GM10266 (cell line): ENCODE results near the gene CCNL2.
"Not testable (repeated sequence)": the region's sequence is repeated elsewhere in the genome, so short reads cannot be mapped to it uniquely, and the experiment has no call there.

ENCODE experiments used
- DNase-seq: peaks from one replicate; pipeline ENCODE4 v3.0.0; 2012; ENCODE audit errors: extremely low spot score
- CTCF ChIP-seq: IDR thresholded peaks from 2 replicates; pipeline ENCODE4 v1.5.1; 2012; ENCODE audit warnings: mild to moderate bottlenecking, low read depth; ENCODE audit not compliant: control insufficient read depth, insufficient read depth; ENCODE audit errors: missing control alignments

Gene CCNL2

GRCh38 chr1:1430992-1431844, 32.1 kb upstream of the CCNL2 start:
- TF ChIP-seq CTCF = no peak
- DNase-seq = peak; percentile 25

GRCh38 chr1:1430114-1430982, 31.2 kb upstream of the CCNL2 start:
- DNase-seq = peak; percentile 35
- TF ChIP-seq CTCF = no peak

- no peak for TF ChIP-seq CTCF
- no peak for DNase-seq
Observed at GRCh38 chr1:1429671-1430073, 30.5 kb upstream of the CCNL2 start.

- DNase-seq = not testable (repeated sequence)
Observed at GRCh38 chr1:1428967-1429366, 29.8 kb upstream of the CCNL2 start.

GRCh38 chr1:1428174-1428573, 29.0 kb upstream of the CCNL2 start:
- no peak for DNase-seq
- no peak for TF ChIP-seq CTCF

- DNase-seq = no peak
- no peak for TF ChIP-seq CTCF
Observed at GRCh38 chr1:1427820-1428148, 28.6 kb upstream of the CCNL2 start.

- DNase-seq = peak; percentile 64
- no peak for TF ChIP-seq CTCF
Observed at GRCh38 chr1:1427106-1427819, 28.1 kb upstream of the CCNL2 start.
